ELR (cell line): Measurements from ENCODE around the gene GRIN3B.

Experiments
- DNase-seq: peaks from one replicate; pipeline ENCODE4 v3.0.0-alpha.2; 2015; ENCODE audit warnings: low read depth

GRIN3B gene

GRCh38 chr19:1007399-1008251 is 7.4 kb downstream of the GRIN3B start:
- DNase-seq: no peak

- DNase-seq: no peak
These were observed 8.2 kb downstream of the GRIN3B start for GRCh38 chr19:1008268-1009040.

- DNase-seq: no peak
These were observed 9.1 kb downstream of the GRIN3B start for GRCh38 chr19:1009041-1009980.

GRCh38 chr19:1009981-1010538 is 9.8 kb downstream of the GRIN3B start:
- DNase-seq: no peak

GRCh38 chr19:1010586-1011510 is 10.6 kb downstream of the GRIN3B start:
- no peak for DNase-seq

GRCh38 chr19:1011831-1012333 is 11.7 kb downstream of the GRIN3B start:
- no peak for DNase-seq

- DNase-seq: no peak
These were observed 12.1 kb downstream of the GRIN3B start for GRCh38 chr19:1012334-1012733.

GRCh38 chr19:1013218-1013617 is 13.0 kb downstream of the GRIN3B start:
- DNase-seq: no peak

- no peak for DNase-seq
These were observed 14.2 kb downstream of the GRIN3B start for GRCh38 chr19:1014161-1015060.

GRCh38 chr19:1015061-1015781 is 15.0 kb downstream of the GRIN3B start:
- no peak for DNase-seq

- no peak for DNase-seq
These were observed 15.8 kb downstream of the GRIN3B start for GRCh38 chr19:1015782-1016646.

- DNase-seq: peak; percentile 84
These were observed 16.5 kb downstream of the GRIN3B start for GRCh38 chr19:1016647-1017114.

- peak; percentile 60 for DNase-seq
These were observed 17.1 kb downstream of the GRIN3B start for GRCh38 chr19:1017115-1017905.

GRCh38 chr19:1017906-1018305 is 17.7 kb downstream of the GRIN3B start:
- DNase-seq: no peak

- no peak for DNase-seq
These were observed 18.2 kb downstream of the GRIN3B start for GRCh38 chr19:1018393-1018792.

GRCh38 chr19:1018932-1019615 is 18.9 kb downstream of the GRIN3B start:
- no peak for DNase-seq
